Measurements from ENCODE around the gene MOSPD3.

- TF ChIP-seq YY1 (IDR thresholded peaks at IDR 0.05; ENCODE audit: insufficient read depth, insufficient read length) (no peak), ZNF274 (IDR thresholded peaks at IDR 0.05; ENCODE audit: low read depth, low read length) (no peak)
Observed at GRCh38 chr7:100602889-100603725, 9.2 kb upstream of the MOSPD3 start.
